WTC11 (cell line): ENCODE measurements around the gene MRTFB.

Experiments used
- ATF1 ChIP-seq: sonication (generic); formaldehyde crosslinking; IDR thresholded peaks from 2 replicates; pipeline ENCODE4 v1.8.1; 2023; ENCODE audit warnings: mild to moderate bottlenecking, moderate library complexity, missing genetic modification reagents
- CTCF ChIP-seq: fragments of 200-600 bp; IDR thresholded peaks from 2 replicates; pipeline ENCODE4 v1.8.0; 2022; ENCODE audit warnings: antibody characterized with exemption
- ELF4 ChIP-seq: sonication (generic); formaldehyde crosslinking; IDR thresholded peaks from 2 replicates; pipeline ENCODE4 v1.8.1; 2022; ENCODE audit warnings: low read depth, mild to moderate bottlenecking, moderate library complexity, missing genetic modification reagents
- ETV6 ChIP-seq: sonication (generic); formaldehyde crosslinking; IDR thresholded peaks from 2 replicates; pipeline ENCODE4 v1.8.1; 2022; ENCODE audit warnings: mild to moderate bottlenecking, missing genetic modification reagents
- NR1H2 ChIP-seq: sonication (generic); formaldehyde crosslinking; IDR thresholded peaks from 2 replicates; pipeline ENCODE4 v1.9.0; 2021; ENCODE audit warnings: mild to moderate bottlenecking, moderate library complexity, missing genetic modification reagents
- NR2C2 ChIP-seq: sonication (generic); formaldehyde crosslinking; IDR thresholded peaks from 2 replicates; pipeline ENCODE4 v1.8.0; 2022; ENCODE audit warnings: mild to moderate bottlenecking, missing genetic modification reagents
- ZNF138 ChIP-seq: sonication (generic); formaldehyde crosslinking; conservative IDR thresholded peaks from 2 replicates; pipeline ENCODE4 v1.8.1; 2022; ENCODE audit warnings: mild to moderate bottlenecking, moderate library complexity, missing genetic modification reagents

- TF ChIP-seq ZNF138, result no peak
- TF ChIP-seq CTCF, result no peak
- no peak for TF ChIP-seq NR2C2 (CRISPR knock-in tag)
- TF ChIP-seq ELF4 (CRISPR knock-in tag), result no peak
- no peak for TF ChIP-seq ATF1 (CRISPR knock-in tag)
- no peak for TF ChIP-seq ETV6 (CRISPR knock-in tag)
- no peak for TF ChIP-seq NR1H2
Observed at GRCh38 chr16:14056970-14057369, 14.1 kb upstream of the MRTFB start.
